ENCODE data around the gene EOMES. TPM values are rescaled to one million over a fixed set of nuclear protein-coding genes. Genes with fewer than 3 reads are reported as not detected.

Gene EOMES
- total and polyA plus RNA-seq, 2 donors (not counting 1 experiment from before 2014, with no cell fraction given), result under 0.01 to 0.01 TPM

DNA sequence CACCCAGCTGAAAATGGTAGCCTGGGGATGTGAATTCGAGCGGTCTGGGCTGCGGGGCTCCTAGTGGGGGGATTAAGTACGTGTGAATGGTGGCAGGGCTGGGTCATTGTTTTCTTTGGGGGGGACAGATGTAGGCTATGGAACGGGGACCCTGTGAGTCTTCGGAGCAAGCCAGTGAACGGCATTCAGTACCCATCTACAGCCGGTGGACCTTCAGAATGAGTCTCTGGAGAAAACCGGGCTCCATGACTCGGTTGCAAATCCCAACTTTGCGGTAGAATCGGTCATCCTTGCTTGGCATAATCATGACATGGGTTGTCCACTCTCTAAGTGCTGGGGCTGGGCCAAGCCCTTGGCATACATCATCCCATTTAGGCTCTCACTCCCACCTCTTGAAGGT lies 7.2 kb upstream of the EOMES start:
- Histone ChIP-seq H3K4me3 (replicated peaks in 1 of 4; ENCODE audit: control extremely low read depth in 1 of 4, insufficient read depth in 1 of 4, low read depth in 3 of 4, low read length in 4 of 4) (no peak overlapping the region), H3K36me3 (ENCODE audit: control insufficient read depth, insufficient read depth, low read length) (no peaks in the 10 kb centered on the region), H4K20me1 (ENCODE audit: control insufficient read depth, extremely low read depth, insufficient read depth, low read length) (no peaks in the 10 kb centered on the region), H2AFZ (ENCODE audit: low read length) (no peak overlapping the region), H3K9me3 (ENCODE audit: control insufficient read depth, insufficient read depth, low read depth, low read length) (no peaks in the 10 kb centered on the region), H3K4me1 (ENCODE audit: control insufficient read depth, extremely low read depth, insufficient read depth, low read length) (no peaks in the 10 kb centered on the region), H3K27me3 (ENCODE audit: control insufficient read depth, insufficient read depth, low read length) (peaks cover 66% of the 10 kb centered on the region), H3K27ac (ENCODE audit: insufficient read depth, low read length) (no peak overlapping the region), H3K4me2 (ENCODE audit: extremely low read depth, insufficient read depth, low read length) (no peak overlapping the region), H3K79me2 (ENCODE audit: control insufficient read depth, insufficient read depth, low read length) (no peaks in the 10 kb centered on the region), H3K9ac (ENCODE audit: insufficient read depth, low read length) (no peak overlapping the region)
- no peak for TF ChIP-seq EZH2 (IDR thresholded peaks at IDR 0.05; ENCODE audit: low read length, missing control alignments)
- no peak for TF ChIP-seq CTCF (conservative IDR thresholded peaks at IDR 0.05 in 1 of 2, IDR thresholded peaks at IDR 0.05 in 1 of 2; ENCODE audit: low read depth in 1 of 2, low read length in 2 of 2)
- no peak for DNase-seq (ENCODE audit: low read depth in 2 of 2)

GRCh38 chr3:27728195-27729087 lies 6.3 kb upstream of the EOMES start:
- peaks cover 74% of the 10 kb centered on the region for H3K27me3 ChIP-seq (ENCODE audit: control insufficient read depth, insufficient read depth, low read length)
- H3K36me3 ChIP-seq (ENCODE audit: control insufficient read depth, insufficient read depth, low read length), result no peaks in the 10 kb centered on the region
- H3K9me3 ChIP-seq (ENCODE audit: control insufficient read depth, insufficient read depth, low read depth, low read length), result no peaks in the 10 kb centered on the region
- no peaks in the 10 kb centered on the region for H3K4me1 ChIP-seq (ENCODE audit: control insufficient read depth, extremely low read depth, insufficient read depth, low read length)
- no peak overlapping the region for H3K27ac ChIP-seq (ENCODE audit: insufficient read depth, low read length)
- H4K20me1 ChIP-seq (ENCODE audit: control insufficient read depth, extremely low read depth, insufficient read depth, low read length), result no peaks in the 10 kb centered on the region
- peak overlapping the region; percentile 35 for H3K4me2 ChIP-seq (ENCODE audit: extremely low read depth, insufficient read depth, low read length)
- H3K9ac ChIP-seq (ENCODE audit: insufficient read depth, low read length), result no peak overlapping the region
- TF ChIP-seq EZH2 (IDR thresholded peaks at IDR 0.05; ENCODE audit: low read length, missing control alignments) (peak; percentile 10), CTCF (conservative IDR thresholded peaks at IDR 0.05 in 1 of 2, IDR thresholded peaks at IDR 0.05 in 1 of 2; ENCODE audit: low read depth in 1 of 2, low read length in 2 of 2) (peak in 1 of 2 donors; percentile 11)
- no peak overlapping the region for H2AFZ ChIP-seq (ENCODE audit: low read length)
- H3K4me3 ChIP-seq (replicated peaks in 1 of 4; ENCODE audit: control extremely low read depth in 1 of 4, insufficient read depth in 1 of 4, low read depth in 3 of 4, low read length in 4 of 4), result no peak overlapping the region
- no peaks in the 10 kb centered on the region for H3K79me2 ChIP-seq (ENCODE audit: control insufficient read depth, insufficient read depth, low read length)
- DNase-seq (ENCODE audit: low read depth in 2 of 2), result no peak

GRCh38 chr3:27726240-27726639 lies 4.1 kb upstream of the EOMES start:
- peaks cover 84% of the 10 kb centered on the region for H3K27me3 ChIP-seq (ENCODE audit: control insufficient read depth, insufficient read depth, low read length)
- no peak for DNase-seq (ENCODE audit: low read depth in 2 of 2)
- no peaks in the 10 kb centered on the region for H3K79me2 ChIP-seq (ENCODE audit: control insufficient read depth, insufficient read depth, low read length)

More at GRCh38 chr3:27726240-27726639, 4.1 kb upstream of the EOMES start:
- no peak overlapping the region for H2AFZ ChIP-seq (ENCODE audit: low read length)
- H3K9me3 ChIP-seq (ENCODE audit: control insufficient read depth, insufficient read depth, low read depth, low read length), result no peaks in the 10 kb centered on the region
- TF ChIP-seq EZH2 (IDR thresholded peaks at IDR 0.05; ENCODE audit: low read length, missing control alignments) (no peak), CTCF (conservative IDR thresholded peaks at IDR 0.05 in 1 of 2, IDR thresholded peaks at IDR 0.05 in 1 of 2; ENCODE audit: low read depth in 1 of 2, low read length in 2 of 2) (no peak)
- no peak overlapping the region for H3K27ac ChIP-seq (ENCODE audit: insufficient read depth, low read length)
- H3K4me3 ChIP-seq (replicated peaks in 1 of 4; ENCODE audit: control extremely low read depth in 1 of 4, insufficient read depth in 1 of 4, low read depth in 3 of 4, low read length in 4 of 4), result no peak overlapping the region
- H4K20me1 ChIP-seq (ENCODE audit: control insufficient read depth, extremely low read depth, insufficient read depth, low read length), result no peaks in the 10 kb centered on the region
- H3K4me2 ChIP-seq (ENCODE audit: extremely low read depth, insufficient read depth, low read length), result no peak overlapping the region
- H3K36me3 ChIP-seq (ENCODE audit: control insufficient read depth, insufficient read depth, low read length), result no peaks in the 10 kb centered on the region
- H3K9ac ChIP-seq (ENCODE audit: insufficient read depth, low read length), result no peak overlapping the region
- H3K4me1 ChIP-seq (ENCODE audit: control insufficient read depth, extremely low read depth, insufficient read depth, low read length), result peaks cover 2% of the 10 kb centered on the region

All from fibroblast of lung (primary cell).